GM18499 (cell line): Measurements from ENCODE around the gene PBX4.

ENCODE experiments used
- ATAC-seq: cut with Tn5 transposase; IDR thresholded peaks from one replicate; pipeline ENCODE4 v1.9.1; 2021; ENCODE audit warnings: moderate number of reproducible peaks; ENCODE audit not compliant: insufficient read depth, unreplicated experiment

PBX4 gene

DNA sequence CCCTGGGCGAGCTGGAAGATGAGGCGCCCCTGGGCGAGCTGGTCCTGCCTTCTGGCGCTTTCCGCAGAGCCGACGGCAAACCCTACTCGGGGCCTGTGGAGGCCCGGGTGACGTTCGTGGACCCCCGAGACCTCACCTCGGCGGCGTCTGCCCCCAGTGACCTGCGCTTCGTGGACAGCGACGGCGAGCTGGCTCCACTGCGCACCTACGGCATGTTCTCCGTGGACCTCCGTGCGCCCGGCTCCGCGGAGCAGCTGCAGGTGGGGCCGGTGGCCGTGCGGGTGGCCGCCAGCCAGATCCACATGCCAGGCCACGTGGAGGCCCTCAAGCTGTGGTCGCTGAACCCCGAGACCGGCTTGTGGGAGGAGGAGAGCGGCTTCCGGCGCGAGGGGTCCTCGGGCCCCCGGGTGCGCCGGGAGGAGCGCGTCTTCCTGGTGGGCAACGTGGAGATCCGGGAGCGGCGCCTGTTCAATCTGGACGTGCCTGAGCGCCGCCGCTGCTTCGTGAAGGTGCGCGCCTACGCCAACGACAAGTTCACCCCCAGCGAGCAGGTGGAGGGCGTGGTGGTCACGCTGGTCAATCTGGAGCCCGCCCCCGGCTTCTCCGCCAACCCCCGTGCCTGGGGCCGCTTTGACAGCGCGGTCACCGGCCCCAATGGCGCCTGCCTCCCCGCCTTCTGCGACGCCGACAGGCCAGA lies 74.1 kb downstream of the PBX4 start:
- no peak for ATAC-seq

DNA sequence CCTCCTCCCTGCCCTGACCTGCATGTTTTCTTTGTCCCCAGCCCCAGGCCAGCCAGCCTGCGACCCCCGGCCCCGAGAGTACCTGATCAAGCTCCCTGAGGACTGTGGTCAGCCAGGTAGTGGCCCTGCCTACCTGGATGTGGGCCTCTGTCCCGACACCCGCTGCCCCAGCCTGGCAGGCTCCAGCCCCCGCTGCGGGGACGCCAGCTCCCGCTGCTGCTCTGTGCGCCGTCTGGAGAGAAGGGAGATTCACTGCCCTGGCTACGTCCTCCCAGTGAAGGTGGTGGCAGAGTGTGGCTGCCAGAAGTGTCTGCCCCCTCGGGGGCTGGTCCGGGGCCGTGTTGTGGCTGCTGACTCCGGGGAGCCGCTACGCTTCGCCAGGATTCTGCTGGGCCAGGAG lies 74.8 kb downstream of the PBX4 start:
- ATAC-seq = no peak

DNA sequence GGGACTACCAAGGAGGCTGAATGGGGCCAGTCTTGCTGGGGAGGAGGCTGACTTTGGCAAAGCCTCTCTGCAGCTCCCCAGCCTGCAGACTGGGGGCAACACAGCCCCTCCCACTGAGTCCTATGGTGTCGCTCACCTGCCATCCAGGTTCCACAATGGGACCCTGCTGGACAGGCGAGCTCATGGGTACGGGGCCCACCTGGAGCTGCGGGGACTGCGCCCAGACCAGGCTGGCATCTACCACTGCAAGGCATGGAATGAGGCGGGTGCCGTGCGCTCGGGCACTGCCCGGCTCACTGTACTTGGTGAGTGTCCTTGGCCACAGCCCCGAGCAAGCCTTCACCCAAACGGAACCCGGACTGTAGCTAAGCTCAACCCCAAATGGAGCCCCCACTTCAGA lies 75.4 kb downstream of the PBX4 start:
- ATAC-seq = no peak

DNA sequence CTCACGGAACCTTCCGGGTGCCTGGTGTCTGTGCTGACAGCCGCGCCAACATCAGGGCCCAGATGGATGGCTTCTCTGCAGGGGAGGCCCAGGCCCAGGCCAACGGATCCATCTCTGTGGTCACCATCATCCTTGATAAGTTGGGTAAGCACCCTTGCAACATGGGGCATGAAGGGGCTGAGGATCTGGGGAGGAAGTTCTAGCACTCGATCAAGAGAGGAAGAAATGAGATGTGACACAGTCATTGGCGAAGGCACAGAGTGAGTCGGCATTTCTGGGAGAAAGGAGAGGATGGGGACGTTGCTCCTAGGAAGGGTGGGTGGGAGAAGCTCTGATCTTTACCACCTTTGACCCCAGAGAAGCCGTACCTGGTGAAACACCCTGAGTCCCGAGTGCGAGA lies 76.0 kb downstream of the PBX4 start:
- no peak for ATAC-seq

DNA sequence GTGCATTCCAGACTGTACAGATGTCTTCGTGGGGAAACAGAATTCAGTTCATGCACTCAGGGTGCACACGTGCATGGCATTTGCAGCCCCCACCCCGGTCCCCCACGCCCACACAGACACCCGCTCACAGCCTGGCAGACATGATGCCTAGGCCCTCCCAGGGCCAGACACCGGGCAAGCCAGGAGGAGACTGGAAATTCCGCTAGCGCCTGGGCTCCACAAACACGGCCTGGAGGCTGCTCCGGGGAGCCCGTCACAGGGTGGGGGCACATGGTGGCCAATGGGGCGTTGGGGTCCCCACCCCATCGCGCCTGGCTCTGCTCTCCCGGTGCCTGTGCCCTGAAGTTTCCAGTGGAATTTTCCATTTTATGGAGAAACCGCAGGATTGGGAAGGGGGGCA lies 76.9 kb downstream of the PBX4 start:
- no peak for ATAC-seq

DNA sequence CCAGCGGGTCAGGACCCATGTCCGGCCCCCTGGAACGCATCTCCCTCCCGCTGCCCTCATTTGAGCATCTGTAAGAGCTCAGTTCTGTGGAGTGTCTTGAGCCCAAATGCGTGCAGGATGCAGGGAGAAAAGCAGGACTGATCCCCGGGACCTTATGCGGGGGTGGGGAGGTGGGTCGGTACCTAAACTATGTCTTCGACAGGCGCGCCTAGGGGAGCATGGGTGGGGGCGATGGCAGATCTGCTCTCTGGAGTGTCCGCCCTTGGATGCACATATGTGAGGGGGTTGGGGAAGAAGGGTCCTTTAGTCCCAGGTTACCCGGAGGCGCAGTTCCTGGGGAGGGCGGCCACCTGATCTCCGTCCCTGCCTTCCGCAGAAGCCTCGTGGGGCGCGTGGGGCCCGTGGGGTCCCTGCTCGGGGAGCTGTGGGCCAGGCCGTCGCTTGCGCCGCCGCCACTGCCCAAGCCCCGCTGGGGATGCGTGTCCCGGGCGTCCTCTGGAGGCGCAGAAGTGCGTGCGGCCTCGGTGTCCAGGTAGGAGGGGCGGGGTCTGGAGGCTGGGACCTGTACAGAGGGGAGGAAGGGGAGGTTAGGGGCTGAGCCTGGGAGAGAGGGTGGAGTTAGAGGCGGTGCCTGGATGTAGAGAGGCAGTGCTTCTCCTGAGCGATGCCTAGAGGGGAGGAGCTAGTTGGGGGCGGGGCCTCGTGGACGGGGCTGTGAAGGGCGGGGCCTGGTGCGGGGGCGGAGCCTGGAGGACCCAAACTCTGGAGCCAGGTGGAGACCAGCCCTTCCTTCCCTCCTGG lies 77.6 kb downstream of the PBX4 start:
- ATAC-seq = no peak

DNA sequence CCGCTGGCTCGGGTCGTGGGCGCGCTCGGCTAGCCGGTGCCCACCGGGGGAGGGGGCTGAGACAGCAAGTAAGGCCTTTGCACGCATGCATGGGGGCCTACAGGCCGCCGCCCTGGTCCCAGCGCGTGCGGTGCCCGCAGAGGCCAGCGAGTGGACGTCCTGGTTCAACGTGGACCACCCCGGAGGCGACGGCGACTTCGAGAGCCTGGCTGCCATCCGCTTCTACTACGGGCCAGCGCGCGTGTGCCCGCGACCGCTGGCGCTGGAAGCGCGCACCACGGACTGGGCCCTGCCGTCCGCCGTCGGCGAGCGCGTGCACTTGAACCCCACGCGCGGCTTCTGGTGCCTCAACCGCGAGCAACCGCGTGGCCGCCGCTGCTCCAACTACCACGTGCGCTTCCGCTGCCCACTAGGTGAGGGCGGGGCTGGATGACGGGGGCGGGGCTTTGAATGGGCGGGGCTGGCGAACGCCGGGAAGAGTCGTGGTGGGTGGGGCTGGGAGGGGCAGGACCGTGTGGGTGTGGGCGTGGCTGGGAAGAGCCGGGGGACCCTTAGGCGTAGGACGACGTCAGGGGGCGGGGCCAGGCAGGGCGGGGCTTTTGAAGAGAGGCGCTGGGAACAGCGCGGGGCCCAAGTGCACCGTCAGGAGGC lies 78.3 kb downstream of the PBX4 start:
- no peak for ATAC-seq

DNA sequence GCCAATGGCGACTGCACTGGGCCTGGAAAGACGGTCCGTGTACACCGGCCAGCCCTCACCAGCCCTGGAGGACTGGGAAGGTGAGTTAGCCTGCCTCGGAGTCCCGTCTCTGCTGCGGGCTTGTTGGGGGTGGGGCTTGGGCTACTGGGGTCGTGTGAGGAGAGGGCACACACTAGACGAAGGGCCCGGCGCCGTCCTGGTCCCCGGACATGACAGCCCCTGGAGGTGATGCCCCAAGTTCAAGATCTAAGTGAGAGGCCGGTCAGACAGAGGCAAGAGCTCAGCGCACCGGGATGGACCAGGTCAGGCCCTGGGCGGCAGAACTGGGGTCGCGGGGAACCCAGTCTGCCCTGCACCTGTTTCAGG lies 78.8 kb downstream of the PBX4 start:
- ATAC-seq = no peak

DNA sequence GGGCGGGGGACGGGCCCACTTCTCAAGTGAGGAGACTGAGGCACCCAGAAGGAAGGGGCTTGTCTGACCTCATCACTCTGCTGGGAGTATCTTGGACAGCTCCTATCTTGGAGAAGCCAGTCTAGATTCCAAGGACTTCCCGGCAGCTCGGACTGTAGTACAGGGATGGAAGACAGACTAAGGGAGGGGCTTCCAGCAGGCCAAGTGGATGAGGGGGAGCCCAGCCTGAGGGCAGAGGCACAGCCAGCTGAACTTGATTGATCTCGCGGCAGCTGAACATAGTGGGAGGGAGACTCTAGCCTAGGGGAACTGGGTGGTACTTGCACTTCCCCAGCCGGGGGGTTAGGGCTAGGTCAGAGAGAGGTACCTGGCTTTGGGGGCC lies 79.7 kb downstream of the PBX4 start:
- no peak for ATAC-seq

DNA sequence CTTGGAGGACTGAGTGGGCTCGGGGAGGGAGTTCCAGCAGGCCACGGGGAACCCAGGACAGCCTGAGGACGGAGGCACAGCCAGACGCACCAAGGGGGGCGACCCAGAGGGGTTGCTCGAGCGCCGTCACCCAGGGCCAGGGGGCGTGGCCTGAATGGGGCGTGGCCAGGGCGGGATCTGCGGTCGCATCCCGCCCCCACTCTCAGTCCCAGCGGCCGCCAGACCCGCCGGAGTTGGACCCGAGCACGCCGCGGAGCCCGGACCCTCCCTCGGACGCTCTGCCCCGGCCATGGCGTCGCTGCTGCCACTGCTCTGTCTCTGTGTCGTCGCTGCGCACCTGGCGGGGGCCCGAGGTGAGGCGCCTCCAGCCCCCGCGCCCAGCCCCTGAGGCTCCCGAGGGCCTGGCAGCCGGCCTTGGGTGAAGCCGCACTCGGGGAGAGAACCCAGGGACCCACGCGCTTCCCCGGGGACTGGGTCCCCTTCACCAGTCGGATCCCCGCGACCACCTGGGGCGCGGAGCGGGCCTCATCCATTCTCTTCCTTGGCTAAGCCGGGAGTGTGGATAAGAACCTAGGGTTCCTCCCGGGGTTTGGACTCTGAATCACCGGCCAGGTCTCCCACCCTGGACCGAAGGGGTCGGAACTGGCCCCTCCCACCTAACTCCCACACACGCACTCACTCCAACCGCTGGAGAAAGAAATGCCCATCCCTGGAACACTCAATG lies 80.3 kb downstream of the PBX4 start, which contains the start of gene CILP2:
CILP2 (plus strand) TSS at position 205 of the 724 bp plus-strand sequence; CDS start at position 290, 85 bp downstream.
- ATAC-seq = no peak

DNA sequence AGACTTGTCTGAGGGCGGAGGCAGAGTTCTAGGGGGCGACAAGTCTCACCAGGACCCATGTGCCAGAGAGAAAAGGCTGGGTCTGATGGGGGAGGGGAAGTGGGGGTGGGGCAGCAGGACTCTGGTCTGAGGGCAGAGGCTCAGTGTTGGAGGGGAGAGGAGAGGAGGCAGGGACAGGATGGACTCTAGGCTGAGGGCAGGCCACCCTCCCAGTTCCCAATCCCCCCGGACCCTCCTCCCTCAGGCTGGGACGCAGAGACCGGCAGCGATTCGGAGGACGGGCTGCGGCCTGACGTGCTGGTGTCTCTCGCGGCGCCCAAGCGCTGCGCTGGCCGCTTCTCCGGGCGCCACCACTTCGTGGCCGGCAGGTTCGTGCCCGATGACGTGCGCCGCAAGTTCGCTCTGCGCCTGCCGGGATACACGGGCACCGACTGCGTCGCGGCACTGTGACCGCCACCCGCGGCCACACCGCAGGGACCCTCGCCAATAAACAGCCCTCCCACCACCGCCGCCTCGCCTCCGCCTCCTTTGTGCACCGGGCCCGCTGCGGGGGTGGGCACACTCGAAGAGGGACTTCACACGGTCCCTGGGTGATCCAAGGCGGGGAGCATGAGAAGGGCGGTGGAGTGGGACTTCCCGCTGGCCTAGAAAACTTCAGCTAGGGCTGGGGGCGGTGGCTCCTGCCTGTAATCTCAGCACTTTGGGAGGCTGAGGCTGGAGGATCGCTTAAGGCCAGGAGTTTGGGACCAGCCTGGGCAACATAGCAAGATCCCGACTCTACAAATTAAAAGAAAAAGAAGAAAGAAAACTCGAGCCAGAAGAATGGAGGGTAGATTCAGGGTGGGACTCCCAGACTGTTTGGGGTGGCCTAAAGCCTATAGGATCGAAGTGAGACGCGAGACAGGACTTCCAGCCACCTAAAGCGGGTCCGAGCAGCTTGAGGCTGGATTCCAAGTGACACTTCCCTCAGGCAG lies 81.1 kb downstream of the PBX4 start:
- ATAC-seq = no peak

DNA sequence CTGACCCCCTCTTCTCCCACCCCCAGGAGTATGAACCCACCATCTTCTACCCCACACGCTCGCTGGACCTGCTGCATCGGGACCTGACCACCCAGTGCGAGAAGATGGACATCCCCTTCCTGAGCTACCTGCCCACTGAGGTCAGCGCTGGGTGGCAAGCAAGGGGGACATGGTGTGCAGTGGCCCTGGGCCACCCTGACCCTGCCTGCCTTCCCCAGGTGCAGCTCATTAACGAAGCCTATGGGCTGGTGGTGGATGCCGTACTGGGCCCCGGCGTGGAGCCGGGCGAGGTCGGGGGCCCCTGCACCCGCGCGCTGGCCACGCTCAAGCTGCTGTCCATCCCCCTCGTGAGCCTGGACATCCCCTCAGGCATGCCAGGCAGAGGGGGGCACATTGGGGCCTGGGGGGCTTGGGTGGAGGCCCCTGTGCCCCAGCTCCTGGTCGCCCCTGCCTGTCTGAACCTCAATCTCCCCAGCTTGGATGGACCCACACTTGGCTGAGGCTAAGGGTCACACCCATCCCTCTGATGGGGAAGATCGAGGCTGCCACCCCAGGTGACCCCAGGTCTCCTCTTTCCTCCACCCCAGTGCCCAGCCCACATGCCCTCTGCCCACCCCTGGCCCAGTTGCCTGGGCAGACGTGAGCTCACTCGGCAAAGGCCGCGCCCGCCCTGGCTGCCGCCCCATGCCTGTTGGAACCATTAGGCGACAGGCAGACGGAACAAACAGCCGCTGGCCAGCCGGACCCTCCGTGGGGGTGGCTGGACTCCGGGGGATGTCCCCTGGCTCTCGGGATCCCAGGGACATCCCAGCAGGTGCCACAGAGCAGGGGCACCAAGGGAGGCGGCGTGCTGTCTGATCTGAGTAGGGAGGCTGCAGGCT lies 82.9 kb downstream of the PBX4 start:
- no peak for ATAC-seq

DNA sequence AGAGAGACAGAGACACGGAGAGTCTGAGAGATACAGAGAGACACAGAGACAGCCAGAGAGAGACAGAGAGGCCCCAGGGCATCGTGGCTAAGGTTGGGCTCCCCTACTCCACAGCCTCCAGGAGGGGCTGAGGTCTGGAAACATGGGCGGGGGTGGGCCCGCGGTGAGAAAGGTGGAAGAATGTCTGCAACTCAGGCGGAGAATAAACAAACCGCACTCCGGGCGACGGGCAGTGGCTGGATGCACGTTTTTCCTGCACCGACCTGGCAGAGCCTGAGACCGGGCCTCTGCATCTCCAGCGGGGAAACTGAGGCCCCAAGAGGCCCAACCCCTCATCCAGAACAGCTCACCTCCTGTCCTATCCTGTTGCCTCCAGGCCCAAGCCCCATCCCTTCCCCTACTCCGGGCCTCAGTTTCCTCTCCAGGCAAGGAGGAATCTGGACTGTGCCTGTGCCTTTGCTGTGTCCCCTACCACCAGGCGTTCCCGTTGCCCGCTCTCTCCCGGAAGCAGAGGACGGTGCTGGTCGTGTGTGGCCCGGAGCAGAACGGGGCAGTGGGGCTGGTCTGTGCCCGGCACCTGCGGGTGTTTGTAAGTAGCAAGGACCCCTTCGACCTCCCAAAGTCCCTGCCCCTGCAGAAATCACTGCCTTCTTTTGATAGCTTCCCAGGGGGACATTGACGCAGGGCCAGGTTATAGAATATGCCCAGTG lies 83.8 kb downstream of the PBX4 start:
- ATAC-seq = no peak

DNA sequence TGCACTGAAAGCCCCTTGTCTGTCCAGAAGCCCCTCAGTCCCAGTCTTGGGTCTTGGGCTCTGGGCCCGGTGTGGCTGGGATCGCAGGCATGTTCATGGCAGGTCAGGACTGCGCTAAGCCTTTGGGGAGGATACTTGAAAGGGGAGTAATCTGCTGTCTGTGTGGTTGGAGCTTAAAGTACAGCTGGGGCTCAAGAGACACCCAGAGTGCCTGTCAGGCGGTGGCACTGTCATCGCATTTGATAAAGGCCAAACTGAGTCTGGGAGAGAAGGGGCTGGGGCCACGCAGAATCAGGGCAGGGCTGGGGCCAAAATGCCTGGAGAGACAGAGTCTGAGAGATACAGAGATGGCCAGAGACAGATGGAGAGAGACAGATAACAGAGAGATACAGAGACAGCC lies 84.6 kb downstream of the PBX4 start:
- no peak for ATAC-seq

DNA sequence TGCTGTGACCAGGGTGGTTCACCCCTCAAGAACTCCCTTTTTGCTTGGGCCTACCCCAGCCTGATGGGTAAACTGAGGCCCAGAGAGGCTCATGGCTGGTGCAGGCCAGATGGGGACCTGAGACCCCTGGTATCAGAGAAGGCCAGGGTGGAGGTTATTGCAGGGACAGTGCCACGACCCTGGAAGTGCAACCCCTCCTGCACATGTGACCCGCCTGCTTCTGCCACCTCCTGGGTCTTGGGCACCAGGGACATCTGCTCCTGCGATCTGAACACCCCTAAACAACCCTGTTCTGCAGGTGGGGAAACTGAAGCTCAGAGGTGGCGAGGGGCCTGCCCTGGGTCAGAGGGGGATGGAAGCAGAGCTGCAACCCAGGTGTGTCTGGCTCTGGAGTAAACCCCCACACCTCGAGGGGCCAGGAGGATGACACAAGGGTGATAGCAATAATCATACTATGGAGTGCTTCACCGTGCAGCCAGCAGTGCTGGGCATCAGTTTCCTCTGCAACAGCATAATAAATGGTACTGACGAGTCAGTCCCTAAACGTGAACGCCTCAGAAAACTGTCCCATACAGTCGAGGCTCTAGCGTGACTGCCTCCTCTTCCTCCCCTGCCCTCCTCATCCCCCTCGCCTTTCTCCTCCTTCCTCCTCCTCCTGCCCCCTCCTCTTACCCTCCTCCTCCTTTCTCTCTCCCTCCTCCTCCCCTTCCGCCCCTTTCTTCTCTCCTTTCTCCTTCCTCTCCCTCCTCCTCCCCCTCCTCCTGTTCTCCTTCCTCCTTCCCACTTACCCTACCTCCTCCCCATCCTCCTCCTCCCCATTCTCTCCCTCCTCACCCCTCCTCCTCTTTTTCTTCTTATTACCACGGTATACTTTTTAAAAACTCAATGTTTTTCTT lies 85.4 kb downstream of the PBX4 start:
- no peak for ATAC-seq

DNA sequence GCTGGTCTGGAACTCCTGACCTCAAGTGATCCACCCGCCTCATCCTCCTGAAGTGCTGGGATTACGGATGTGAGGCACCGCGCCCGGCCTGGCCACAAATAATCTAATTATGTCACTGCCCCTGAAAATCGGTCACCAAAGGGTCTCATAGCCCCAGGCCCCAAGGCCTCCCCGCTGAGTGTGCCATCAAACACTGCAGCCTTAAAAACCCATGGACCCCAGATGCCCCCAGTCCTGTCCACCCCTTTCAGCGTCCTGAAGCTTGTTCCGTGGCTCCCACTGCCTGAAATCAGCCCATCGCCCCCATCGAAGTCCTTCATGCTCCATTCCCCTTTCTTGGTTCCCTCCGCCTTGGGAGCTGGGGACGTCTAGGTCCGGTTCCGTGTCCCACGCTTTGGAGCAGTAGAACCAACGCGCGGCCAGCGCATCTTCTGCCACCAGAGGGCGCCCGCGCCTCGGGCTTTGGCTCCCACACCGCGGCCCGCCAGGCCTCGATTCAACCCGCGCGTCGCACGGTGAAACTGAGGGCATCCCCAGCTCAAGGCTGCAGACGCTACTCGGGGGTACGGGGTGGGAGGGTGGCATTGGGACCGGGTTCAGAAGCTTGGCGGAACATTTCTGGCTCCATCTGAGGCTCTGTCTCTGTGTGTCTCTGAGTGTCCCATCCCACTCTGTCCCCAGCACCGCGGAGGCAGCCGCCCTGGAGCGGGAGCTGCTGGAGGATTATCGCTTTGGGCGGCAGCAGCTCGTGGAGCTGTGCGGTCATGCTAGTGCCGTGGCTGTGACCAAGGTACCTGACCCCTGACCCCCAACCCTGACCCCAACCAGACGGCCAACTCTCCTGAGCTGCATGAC lies 86.3 kb downstream of the PBX4 start:
- ATAC-seq = no peak
